ENCODE results near the gene TOMM70.
"Not testable (repeated sequence)": the region's sequence is repeated elsewhere in the genome, so short reads cannot be mapped to it uniquely, and the experiment has no call there.

The TOMM70 gene

DNA sequence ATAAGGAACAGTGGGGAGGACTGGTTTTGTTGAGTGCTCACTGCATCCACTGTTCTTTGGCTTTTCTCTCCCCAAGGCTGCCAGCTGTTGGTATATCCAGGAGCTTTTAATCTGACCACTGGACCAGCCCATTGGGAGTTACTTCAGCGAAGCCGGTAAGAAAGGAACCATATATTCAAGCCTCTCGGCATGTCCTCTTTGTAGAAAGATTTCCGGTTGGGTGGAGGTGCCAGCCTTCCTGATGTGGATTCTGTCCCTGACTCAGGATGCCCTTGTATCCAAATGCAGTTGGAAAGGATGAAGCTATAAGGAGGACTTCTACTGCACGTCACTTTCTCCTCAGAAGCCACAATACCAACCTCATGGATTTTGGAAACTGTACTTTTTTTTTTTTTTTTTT lies 52.2 kb downstream of the TOMM70 start:
- H3K9me3 Mint-ChIP-seq, result peaks cover 9% of the 10 kb centered on the region
- H3K36me3 Mint-ChIP-seq (ENCODE audit: low read depth), result peaks cover 70% of the 10 kb centered on the region
- no peaks in the 10 kb centered on the region for H3K27me3 Mint-ChIP-seq (ENCODE audit: low read depth)
- H3K4me1 Mint-ChIP-seq, result no peaks in the 10 kb centered on the region
- TF ChIP-seq, protein P1, sequence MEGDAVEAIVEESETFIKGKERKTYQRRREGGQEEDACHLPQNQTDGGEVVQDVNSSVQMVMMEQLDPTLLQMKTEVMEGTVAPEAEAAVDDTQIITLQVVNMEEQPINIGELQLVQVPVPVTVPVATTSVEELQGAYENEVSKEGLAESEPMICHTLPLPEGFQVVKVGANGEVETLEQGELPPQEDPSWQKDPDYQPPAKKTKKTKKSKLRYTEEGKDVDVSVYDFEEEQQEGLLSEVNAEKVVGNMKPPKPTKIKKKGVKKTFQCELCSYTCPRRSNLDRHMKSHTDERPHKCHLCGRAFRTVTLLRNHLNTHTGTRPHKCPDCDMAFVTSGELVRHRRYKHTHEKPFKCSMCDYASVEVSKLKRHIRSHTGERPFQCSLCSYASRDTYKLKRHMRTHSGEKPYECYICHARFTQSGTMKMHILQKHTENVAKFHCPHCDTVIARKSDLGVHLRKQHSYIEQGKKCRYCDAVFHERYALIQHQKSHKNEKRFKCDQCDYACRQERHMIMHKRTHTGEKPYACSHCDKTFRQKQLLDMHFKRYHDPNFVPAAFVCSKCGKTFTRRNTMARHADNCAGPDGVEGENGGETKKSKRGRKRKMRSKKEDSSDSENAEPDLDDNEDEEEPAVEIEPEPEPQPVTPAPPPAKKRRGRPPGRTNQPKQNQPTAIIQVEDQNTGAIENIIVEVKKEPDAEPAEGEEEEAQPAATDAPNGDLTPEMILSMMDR (IDR thresholded peaks at IDR 0.05; ENCODE audit: unreplicated experiment in 3 of 3), result no peak
- H3K27ac Mint-ChIP-seq, result no peak overlapping the region
- no peak overlapping the region for H3K4me3 Mint-ChIP-seq

DNA sequence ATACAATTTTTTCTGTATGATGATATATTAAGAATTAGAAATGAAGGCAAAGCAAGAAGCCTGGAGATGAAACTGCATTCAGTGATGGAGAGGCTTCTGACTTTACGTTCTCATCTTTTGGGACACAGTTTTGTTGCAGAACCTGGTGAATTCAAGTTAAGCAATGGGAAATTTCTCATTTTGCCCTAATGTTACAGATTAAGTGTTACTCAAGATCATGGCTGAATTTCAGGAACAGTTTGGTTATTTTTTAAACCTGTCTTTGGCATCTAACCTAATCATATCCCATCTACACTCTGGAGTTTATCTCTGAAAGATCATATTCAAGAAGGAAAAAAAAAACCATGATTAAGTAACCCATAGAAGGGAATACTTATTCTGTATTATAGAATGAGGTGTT lies 60.4 kb downstream of the TOMM70 start:
- TF ChIP-seq, protein P1 (IDR thresholded peaks at IDR 0.05; ENCODE audit: unreplicated experiment in 3 of 3), result no peak
- Mint-ChIP-seq H3K4me1 (peaks cover 6% of the 10 kb centered on the region), H3K27me3 (ENCODE audit: low read depth) (no peaks in the 10 kb centered on the region), H3K4me3 (no peak overlapping the region), H3K9me3 (peaks cover 6% of the 10 kb centered on the region), H3K27ac (no peak overlapping the region), H3K36me3 (ENCODE audit: low read depth) (peaks cover 41% of the 10 kb centered on the region)

DNA sequence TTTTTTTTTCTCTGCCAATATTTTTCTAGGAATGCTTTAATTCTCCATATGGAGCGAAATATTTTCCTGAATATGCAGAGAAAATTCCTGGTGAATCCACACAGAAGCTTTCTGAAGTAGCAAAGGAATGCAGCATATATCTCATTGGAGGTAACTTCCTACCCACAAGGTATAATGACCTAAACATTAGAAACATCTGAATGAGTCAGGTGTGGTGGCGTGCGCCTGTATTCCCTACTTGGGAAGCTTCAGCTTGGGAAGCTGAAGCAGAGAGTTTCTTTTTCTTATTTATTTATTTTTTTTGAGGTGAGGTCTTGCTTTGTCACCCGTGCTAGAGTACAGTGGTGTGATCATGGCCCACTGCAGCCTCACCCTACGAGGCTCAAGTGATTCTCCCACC lies 61.1 kb downstream of the TOMM70 start:
- H3K4me1 Mint-ChIP-seq, result peaks cover 12% of the 10 kb centered on the region
- no peak overlapping the region for H3K27ac Mint-ChIP-seq
- TF ChIP-seq, protein P1 (IDR thresholded peaks at IDR 0.05; ENCODE audit: unreplicated experiment in 3 of 3), result no peak
- H3K9me3 Mint-ChIP-seq, result peaks cover 6% of the 10 kb centered on the region
- no peaks in the 10 kb centered on the region for H3K27me3 Mint-ChIP-seq (ENCODE audit: low read depth)
- peaks cover 36% of the 10 kb centered on the region for H3K36me3 Mint-ChIP-seq (ENCODE audit: low read depth)
- H3K4me3 Mint-ChIP-seq, result no peak overlapping the region

DNA sequence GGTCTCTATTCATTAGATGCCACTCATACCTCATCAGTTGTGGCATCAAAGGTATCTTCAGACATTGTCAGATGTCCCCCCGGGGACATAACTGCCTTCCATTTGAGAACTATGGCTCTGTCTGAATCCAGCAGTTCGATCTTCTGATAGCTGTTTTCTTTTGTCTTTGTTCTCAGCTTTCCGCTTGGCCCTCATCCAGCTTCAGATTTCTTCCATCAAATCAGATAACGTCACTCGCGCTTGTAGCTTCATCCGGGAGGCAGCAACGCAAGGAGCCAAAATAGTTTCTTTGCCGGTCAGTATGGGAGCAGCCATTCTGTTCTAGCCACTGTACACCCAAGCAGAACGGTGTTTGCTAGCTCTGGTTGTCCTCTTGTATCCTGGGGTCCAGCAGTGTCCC lies 62.0 kb downstream of the TOMM70 start:
- TF ChIP-seq, protein P1 (IDR thresholded peaks at IDR 0.05; ENCODE audit: unreplicated experiment in 3 of 3), result no peak
- Mint-ChIP-seq H3K36me3 (ENCODE audit: low read depth) (peaks cover 29% of the 10 kb centered on the region), H3K4me3 (no peak overlapping the region)

DNA sequence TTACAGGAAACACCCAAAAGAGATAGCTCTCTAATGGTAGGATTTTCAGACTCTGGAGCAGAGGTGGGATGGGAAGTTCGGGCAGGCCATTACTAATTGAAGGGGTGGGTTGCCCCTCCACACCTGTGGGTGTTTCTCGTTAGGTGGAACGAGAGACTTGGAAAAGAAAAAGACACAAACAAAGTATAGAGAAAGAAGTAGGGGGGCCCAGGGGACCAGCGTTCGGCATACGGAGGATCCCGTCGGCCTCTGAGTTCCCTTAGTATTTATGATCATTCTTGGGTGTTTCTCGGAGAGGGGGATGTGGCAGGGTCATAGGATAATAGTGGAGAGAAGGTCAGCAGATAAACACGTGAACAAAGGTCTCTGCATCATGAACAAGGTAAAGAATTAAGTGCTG lies 64.7 kb downstream of the TOMM70 start:
- not testable (repeated sequence) for H3K27me3 Mint-ChIP-seq (ENCODE audit: low read depth); H3K9me3 Mint-ChIP-seq; H3K36me3 Mint-ChIP-seq (ENCODE audit: low read depth)
- Mint-ChIP-seq H3K27ac (peak overlapping the region in 2 of 3 experiments; percentile 86 to 88), H3K4me1 (peaks cover 12% of the 10 kb centered on the region), H3K4me3 (peak overlapping the region; percentile 85 to 93 (median 93))

More for the DNA sequence above, 62.0 kb downstream of the TOMM70 start:
- Mint-ChIP-seq H3K27ac (peak overlapping the region in 1 of 3 experiments; percentile 8), H3K27me3 (ENCODE audit: low read depth) (no peaks in the 10 kb centered on the region), H3K9me3 (peaks cover 6% of the 10 kb centered on the region), H3K4me1 (peaks cover 12% of the 10 kb centered on the region)

DNA sequence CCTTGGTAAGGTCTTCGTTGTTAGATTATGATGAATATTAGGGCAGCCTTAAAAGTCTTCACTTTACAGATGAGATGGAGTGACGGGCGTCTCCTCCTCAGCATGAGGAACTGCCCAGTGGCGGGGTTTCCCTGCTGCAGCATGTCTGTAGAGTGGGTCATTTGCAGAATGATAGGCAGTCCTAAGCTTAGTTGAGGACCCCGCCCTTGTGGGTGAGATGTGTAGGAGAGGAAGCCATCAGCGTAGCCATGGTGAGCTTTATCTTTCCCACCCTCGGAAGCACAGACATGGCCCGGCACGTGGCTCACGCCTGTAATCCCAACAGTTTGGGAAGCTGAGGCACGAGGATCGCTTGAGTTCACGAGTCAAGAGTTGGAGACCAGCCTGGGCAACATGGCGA lies 65.5 kb downstream of the TOMM70 start:
- H3K36me3 Mint-ChIP-seq (ENCODE audit: low read depth), result peaks cover under 1% of the 10 kb centered on the region
- peaks cover 12% of the 10 kb centered on the region for H3K4me1 Mint-ChIP-seq
- H3K9me3 Mint-ChIP-seq, result no peaks in the 10 kb centered on the region
- no peaks in the 10 kb centered on the region for H3K27me3 Mint-ChIP-seq (ENCODE audit: low read depth)
- H3K27ac Mint-ChIP-seq, result peak overlapping the region; percentile 74 to 88 (median 86)
- peak overlapping the region; percentile 85 to 93 (median 93) for H3K4me3 Mint-ChIP-seq
- TF ChIP-seq, protein P1 (IDR thresholded peaks at IDR 0.05; ENCODE audit: unreplicated experiment in 3 of 3), result no peak
